NCI-H526 treated with DMSO at 0.1 percent for 48 hours (cell line): ENCODE results near the gene CCDC106.
A peak's percentile ranks its signal among the peaks of the same experiment; 100 is the strongest.

ENCODE experiments used
- DNase-seq: peaks from one replicate; lab custom pipeline; 2025; lab: John Stamatoyannopoulos, UW

CCDC106 gene

DNA sequence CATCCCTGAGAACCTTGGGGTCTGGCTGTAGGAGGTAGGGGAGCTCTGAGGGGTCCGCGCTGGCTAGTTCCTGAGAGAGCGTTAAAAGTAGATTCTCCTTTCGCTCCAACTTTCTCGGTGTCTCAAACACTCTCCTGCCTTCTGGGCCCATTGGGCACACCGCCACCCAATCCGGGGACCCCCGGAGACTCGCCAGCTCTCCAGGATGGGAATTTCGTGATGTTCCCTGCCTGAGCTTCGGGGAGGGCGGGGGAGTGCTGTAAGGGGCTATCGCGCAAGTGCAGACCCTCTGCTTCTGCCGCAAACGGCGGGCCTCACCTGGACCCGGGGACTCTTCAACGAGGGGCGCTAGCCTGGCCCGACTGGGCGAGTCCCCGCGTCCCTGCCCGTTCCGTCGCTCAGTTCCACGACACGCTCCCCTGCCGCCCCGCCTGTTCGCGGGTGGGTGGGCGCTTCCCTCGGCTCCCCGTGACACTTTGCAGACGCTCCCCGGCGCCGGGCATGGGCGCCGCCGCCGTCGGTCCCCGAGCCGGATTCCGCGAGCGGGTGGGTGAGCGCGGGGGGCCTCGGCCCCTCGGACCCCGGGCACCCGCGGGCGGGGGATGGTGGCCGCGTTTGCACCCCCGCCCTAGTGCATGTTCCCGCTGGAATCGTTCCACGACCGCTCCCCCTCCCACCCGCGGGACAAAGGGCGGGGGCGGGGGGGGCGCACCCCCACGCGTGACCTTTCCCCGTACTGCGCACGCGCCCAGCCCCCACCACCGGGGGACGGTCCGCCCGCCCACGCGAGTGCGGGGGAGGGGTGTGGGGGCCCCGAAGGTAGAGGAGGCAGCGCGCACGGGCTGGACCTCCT, at the start of gene CCDC106:
Gene CCDC106 (plus strand): TSS at position 481 of the 853 bp plus-strand sequence. CDS start 835 bp downstream, outside the sequence.
- DNase-seq: peak; percentile 87

DNA sequence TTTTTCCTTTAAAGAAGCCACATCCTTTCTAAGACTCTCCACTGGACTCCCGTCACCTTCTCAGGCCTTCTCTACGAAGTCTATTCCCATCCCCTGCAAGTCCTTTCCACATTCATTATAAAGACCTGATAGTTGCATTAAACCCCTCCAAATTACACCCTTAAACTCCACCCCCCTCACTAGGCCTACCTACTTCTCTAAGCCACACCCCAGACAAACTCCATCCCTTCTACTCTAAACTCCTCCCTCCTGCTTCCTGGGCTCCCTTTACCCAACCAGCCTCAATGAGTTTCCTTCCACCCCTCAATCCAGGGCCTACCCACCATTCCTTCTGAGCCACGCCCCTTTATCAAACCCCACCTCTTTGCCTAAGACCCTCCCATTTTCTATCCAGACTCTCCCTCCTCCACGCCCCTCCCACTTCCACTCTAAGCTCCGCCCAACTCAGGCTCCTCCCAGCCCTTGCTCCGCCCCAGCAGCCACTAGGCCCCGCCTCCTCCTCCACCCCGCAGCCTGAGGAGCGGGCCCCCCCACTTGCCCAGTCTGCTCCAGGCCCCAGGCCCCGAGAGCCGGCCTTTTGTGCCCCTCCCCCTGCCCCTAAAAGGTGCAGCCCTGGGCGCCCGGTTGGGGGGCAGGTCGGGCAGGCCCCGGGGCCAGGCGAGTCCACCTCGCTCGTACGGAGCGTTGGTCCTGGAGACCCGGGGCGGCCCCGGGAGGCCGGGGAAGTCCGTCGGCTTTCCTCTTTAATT, 49.1 kb upstream of the CCDC106 start:
- peak; percentile 88 for DNase-seq

DNA sequence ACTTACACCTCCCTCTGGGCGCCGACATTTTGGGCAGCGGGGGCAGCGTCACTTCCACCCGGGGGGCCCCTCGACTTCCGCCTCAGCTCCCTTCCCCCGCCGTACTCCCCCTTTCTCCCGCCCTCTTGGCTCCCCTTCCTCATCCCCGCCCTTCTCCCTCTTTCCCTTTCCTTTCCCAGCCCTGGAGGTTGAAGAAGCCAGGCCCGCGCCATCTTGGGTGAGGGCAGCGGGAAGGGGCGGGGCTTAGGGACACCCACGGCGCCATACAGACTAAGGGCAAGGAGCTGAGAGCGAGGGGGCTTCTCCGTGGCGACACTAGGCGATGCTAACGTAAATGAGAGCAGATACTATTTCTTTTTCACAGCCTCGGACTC, 48.6 kb upstream of the CCDC106 start, which contains the start of gene FIZ1:
Gene FIZ1 (minus strand): TSS at position 50 of the 374 bp plus-strand sequence. CDS start 1,652 bp downstream, outside the sequence.
- peak; percentile 98 for DNase-seq

- DNase-seq: peak; percentile 98
Measured at GRCh38 chr19:55599842-55600661, 48.0 kb upstream of the CCDC106 start, which contains the start of gene ZNF524. ZNF524 (plus strand) TSS chr19:55600288; CDS start chr19:55602113, 1,825 bp downstream.

DNA sequence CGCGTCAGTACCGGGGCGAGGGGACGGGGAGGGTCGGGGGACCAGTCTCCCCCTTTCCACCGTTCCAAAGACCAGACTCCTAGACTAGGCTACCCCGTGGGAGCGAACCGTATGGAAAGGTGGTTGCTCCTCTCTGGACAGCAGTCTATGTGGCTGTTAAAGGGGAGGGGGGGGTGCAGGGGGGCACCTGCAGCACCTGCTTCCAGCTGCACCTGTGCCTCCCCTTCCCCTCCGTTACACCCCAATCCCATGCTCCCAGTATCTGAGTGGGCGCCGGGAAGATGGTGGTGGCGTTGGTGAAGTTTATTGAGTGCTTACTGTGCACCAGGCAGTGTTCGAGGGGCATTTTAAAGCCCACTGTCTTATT, 47.4 kb upstream of the CCDC106 start:
- no peak for DNase-seq

GRCh38 chr19:55601084-55601483, 46.9 kb upstream of the CCDC106 start:
- no peak for DNase-seq

DNA sequence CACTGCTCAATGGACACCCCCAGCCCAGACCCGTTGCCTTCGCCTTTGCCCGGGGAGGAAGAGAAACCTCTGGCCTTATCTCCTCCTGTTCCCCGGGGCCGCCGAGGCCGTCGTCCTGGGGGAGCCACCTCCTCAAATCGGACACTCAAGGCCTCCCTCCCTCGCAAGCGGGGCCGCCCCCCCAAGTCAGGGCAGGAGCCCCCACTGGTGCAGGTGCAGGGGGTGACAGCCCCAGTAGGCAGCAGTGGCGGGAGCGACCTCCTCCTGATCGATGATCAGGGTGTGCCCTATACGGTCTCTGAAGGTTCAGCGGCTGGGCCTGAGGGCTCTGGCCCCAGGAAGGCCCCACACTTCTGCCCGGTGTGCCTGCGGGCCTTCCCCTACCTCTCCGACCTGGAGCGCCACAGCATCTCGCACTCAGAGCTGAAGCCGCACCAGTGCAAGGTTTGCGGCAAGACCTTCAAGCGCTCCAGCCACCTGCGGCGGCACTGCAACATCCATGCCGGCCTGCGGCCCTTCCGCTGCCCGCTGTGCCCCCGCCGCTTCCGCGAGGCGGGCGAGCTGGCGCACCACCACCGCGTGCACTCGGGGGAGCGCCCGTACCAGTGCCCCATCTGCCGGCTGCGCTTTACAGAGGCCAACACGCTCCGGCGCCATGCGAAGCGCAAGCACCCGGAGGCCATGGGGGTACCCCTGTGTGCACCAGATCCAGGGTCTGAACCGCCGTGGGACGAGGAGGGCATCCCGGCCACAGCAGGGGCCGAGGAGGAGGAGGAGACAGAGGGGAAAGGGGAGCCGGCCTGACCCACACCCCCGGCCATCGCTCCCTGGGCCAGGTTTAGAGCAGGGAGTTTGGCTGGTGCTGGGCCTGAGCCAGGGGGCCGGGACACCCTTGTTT, 45.7 kb upstream of the CCDC106 start:
- DNase-seq: no peak

DNA sequence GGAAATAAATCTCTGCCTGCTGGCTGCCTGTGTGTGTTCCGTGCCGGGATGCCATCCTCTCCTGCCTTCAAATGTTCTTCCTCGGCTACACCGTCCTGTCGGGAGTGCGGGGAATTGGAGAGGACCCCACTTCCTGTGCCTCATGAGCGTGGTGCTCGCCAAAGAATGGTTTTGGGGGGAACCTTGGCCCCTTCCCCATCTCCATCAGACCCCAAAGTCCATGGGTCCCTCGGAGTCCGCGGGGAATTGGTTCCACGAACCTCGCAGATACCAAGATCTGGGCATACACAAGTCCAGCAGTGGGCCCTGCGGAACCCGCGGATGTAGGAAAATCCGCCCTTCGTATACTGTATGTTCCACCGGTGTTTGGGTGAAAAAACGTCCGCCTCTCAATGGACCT, 44.9 kb upstream of the CCDC106 start:
- DNase-seq: no peak

GRCh38 chr19:55603581-55604292, 44.3 kb upstream of the CCDC106 start:
- no peak for DNase-seq

DNA sequence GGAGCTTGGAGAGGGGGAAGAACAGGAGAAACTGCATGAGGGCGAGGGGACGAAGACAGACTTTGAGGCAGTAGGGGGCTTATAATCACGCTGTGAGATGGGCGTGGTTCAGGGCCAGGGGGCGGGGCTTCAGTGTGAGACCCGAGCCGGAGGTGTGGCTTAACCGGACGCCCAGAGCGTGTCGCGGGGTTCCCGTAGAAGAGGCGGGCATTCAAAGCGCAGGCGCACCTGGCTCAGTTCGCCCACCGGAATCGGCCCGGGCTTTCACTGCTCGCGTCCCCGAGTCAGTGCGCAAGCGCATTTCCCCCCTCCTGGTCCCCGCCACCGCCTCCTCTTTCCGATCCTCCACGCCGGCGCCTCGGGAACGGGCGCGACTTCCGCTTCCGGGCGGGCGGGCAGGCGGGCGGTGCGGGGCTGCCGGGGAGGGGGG, 42.8 kb upstream of the CCDC106 start:
- peak; percentile 96 for DNase-seq

DNA sequence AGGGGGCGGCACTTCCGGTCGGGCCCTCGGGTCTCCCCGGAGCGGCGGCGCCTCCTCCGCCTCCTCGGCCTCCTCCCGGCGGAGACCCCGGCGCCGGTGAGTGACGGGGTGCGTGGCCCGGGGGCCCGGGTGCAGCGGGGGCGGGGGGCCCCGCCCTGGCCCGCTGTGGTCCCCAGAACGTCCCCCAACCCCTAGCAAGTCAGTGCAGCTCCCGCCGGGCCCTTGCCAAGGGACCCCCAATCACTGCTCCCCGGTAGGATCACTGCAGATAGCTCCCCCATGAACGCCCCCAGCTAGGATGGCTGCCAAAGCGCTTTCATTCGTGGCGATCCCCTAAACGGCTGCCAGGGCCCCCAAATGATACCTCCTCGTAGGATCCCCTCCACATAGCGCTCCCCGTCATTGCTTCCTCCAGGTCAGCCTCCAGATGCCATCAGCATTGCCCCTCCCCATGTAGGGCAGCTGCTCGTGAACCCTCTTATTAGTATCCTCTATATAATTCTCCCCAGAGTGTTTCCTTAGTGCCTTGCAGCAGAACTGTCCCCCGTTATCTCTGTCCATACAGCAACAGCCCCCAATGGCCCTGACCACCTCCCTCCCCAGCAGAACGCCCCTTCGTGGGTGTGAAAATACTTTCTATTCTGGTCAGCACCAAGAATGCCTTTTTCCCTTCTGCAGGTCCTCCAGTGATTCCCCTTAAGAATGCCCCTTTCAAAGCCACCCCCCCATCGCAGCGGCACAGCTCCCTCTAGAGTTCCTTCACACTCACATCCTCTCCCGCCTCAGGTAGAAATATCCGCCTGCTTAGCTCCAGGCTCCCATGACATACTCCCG, 42.2 kb upstream of the CCDC106 start, which contains the start of gene ZNF865:
Gene ZNF865 (plus strand): TSS at position 11 of the 834 bp plus-strand sequence. CDS start 7,972 bp downstream, outside the sequence.
- DNase-seq: peak; percentile 75

DNA sequence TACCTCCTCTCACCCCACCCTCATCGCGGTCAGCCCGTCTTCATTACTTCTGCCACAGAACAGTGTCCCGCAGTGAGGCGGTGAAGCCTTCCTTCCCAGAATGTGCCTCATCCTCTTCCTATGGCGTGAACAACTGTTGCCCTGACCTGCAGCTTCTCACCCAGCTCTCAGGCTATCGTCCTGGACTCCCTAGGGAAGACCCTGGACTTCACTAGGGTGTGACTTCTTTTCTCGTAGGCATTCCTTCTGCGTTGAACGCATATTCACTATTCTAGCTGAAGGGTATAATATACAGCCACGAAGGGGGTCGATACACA, 41.6 kb upstream of the CCDC106 start:
- no peak for DNase-seq

DNA sequence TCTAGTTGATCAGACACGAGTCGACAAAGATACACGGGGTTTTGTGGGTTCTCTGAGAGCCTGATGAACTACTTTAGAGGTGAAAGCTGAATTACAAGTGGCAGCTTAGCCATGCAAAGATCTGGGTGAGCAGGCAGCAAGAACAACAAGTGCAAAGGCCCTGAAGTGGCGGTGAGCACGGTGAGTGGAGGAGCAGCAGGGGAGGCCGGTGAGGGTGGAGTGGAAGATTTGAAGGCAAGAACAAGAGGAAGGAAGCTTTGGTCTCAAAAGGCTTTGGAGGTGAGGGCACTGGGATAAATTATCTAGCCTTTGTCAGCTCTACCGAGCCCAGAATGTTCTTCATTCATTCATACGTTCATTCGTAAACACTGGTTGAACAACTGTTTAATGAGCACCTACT, 41.2 kb upstream of the CCDC106 start:
- DNase-seq: no peak

DNA sequence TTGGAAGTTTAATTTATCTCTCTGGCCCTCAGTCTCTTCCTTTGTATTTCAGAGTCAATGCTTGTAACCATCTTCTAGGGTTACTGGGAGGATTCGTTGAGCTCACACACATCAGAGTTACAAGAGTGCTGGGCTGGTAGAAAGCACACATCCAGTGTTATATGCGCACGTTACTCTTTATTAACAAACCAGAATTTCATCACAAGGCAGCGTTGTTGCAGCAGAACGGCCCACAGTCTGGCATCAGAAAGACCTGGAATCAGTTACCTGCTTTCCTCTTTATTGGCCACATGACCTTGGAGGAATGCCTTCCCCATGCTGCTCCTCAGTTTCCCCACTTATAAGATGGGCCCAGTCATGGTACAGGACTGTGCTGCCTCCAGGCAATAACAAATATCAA, 38.7 kb upstream of the CCDC106 start:
- no peak for DNase-seq

DNA sequence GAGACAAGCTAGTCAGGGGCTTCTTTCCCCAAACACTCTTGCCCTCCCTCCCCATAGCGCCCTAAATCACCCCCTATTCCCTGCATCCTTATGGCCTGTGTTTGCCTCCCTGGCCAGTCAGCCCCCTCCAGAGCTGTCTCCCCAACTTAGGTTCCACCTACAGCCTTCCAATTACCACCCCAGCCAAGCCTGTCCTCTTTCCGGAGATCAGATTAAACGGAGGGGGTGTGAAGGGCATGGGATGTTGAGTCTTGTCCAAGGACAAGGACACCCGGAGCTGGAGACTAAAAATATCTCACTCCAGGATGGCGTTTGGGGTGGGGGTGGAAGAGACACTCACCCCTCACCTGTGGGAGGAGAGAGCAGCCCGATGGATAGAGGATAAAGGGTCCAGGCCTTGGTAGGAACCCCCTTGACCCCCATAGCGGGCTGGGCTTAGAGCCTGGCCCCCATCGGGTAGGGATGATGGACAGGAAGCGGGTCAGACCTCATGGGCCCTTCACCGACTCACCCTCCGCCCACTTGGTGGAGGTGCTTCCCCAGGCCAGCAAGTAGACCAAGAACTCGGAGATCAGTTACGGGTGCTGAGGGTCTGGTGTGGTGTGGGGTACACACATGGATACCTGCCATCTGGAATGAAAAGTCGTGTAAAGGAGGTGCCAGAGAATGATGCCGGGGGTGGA, 36.6 kb upstream of the CCDC106 start:
- no peak for DNase-seq

- no peak for DNase-seq
Measured at GRCh38 chr19:55611983-55612645, 35.9 kb upstream of the CCDC106 start.

DNA sequence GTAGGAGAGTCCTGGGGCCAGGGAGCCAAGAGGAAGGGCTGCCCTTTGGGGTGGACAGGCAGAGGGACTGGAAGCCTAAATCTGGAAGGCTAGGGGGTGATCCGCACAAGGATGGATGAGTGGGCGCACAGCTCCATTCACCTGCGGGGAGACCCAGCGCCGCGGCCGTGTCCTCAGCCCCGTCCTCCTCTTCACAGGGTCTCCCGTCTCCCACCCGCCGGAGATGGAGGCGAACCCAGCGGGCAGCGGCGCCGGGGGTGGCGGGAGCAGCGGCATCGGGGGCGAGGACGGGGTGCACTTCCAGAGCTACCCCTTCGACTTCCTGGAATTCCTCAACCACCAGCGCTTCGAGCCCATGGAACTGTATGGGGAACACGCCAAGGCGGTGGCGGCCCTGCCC, 34.6 kb upstream of the CCDC106 start:
- DNase-seq: no peak
